H1 (cell line): Measurements from ENCODE around the gene TUBB2B. TPM values are rescaled to one million over a fixed set of nuclear protein-coding genes. Genes with fewer than 3 reads are reported as not detected.
A peak's percentile ranks its signal among the peaks of the same experiment; 100 is the strongest.

Experiments used
- CTCF ChIA-PET: fragments of 300-600 bp; sonication (Branson Sonifier 250); formaldehyde crosslinking; loops from one replicate; lab custom pipeline; 2021; ENCODE audit not compliant: partially characterized antibody; lab: Charles Lee
- POLR2A ChIA-PET: fragments of 300-600 bp; sonication (Branson Sonifier 250); formaldehyde crosslinking; loops from one replicate; lab custom pipeline; 2021; ENCODE audit warnings: inconsistent platforms; ENCODE audit not compliant: partially characterized antibody; lab: Charles Lee
- DNase-seq, 2 experiments: peaks; one replicate each; pipeline versions ENCODE4 v3.0.0 to v3.0.0-alpha.2; 2010 to 2022; ENCODE audit warnings: low spot score in 2 of 2, low read depth in 1 of 2, mixed read lengths in 1 of 2
- FAIRE-seq: peaks from 2 replicates; lab custom pipeline; 2011; peaks lifted over from hg19 to GRCh38; lab: Jason Lieb, UNC
- H2AFZ ChIP-seq: 2 replicates; pipeline ENCODE4 v1.8.1; 2012; ENCODE audit warnings: low read length, inconsistent platforms
- H2AK5ac ChIP-seq: 2 replicates; pipeline ENCODE4 v1.6.1; 2013; ENCODE audit warnings: low read depth, low read length
- H2BK120ac ChIP-seq: replicated peaks from 2 replicates; pipeline ENCODE3; 2013; ENCODE audit warnings: low read depth, low read length, inconsistent platforms
- H2BK12ac ChIP-seq: 2 replicates; pipeline ENCODE4 v1.6.1; 2013; ENCODE audit warnings: low read depth, low read length
- H2BK15ac ChIP-seq: 2 replicates; pipeline ENCODE4 v1.6.1; 2013; ENCODE audit warnings: low read length
- H2BK20ac ChIP-seq: 2 replicates; pipeline ENCODE4 v1.6.1; 2013; ENCODE audit warnings: low read length
- H2BK5ac ChIP-seq: 2 replicates; pipeline ENCODE4 v1.6.1; 2013; ENCODE audit warnings: low read depth, low read length
- H3K14ac ChIP-seq: 2 replicates; pipeline ENCODE4 v1.6.1; 2013; ENCODE audit warnings: inconsistent platforms; ENCODE audit not compliant: insufficient read length
- H3K18ac ChIP-seq: 2 replicates; pipeline ENCODE4 v1.6.1; 2013; ENCODE audit warnings: low read length; ENCODE audit errors: extremely low read depth
- H3K23ac ChIP-seq: 2 replicates; pipeline ENCODE4 v1.6.1; 2013; ENCODE audit warnings: inconsistent platforms; ENCODE audit not compliant: insufficient read length
- H3K23me2 ChIP-seq: 2 replicates; pipeline ENCODE4 v1.6.1; 2013; ENCODE audit warnings: low read depth, low read length
- H3K27ac ChIP-seq: 2 replicates; pipeline ENCODE4 v1.6.1; 2011; ENCODE audit warnings: low read depth, low read length, inconsistent platforms
- H3K27me3 ChIP-seq, 4 experiments: replicated peaks in 1 of 4; 1 replicate in 1 of 4; 2 replicates in 3 of 4; pipeline versions ENCODE4 v1.6.1 to v1.8.1; 2011 to 2013; ENCODE audit warnings: low read length in 3 of 4, mild to moderate bottlenecking in 3 of 4, inconsistent platforms in 2 of 4, mixed read lengths in 2 of 4, moderate library complexity in 1 of 4; ENCODE audit not compliant: control insufficient read depth in 3 of 4, insufficient read depth in 3 of 4; ENCODE audit errors: extremely low read depth in 1 of 4
- H3K36me3 ChIP-seq, 4 experiments: 2 replicates each; pipeline versions ENCODE4 v1.6.1 to v1.8.1; 2011 to 2013; ENCODE audit warnings: mild to moderate bottlenecking in 4 of 4, low read length in 3 of 4, moderate library complexity in 2 of 4, control low read depth in 1 of 4, inconsistent platforms in 1 of 4; ENCODE audit not compliant: insufficient read depth in 4 of 4, control insufficient read depth in 2 of 4
- H3K4ac ChIP-seq: replicated peaks from 2 replicates; pipeline ENCODE3; 2013; ENCODE audit warnings: low read length, low read depth, mixed read lengths, inconsistent platforms; ENCODE audit not compliant: insufficient read length
- H3K4me1 ChIP-seq, 4 experiments: replicated peaks in 1 of 4; 1 replicate in 1 of 4; 2 replicates in 3 of 4; pipeline versions ENCODE4 v1.6.1 to v1.8.1; 2011 to 2013; ENCODE audit warnings: low read length in 3 of 4, inconsistent platforms in 2 of 4, mixed read lengths in 1 of 4; ENCODE audit not compliant: insufficient read depth in 4 of 4, control insufficient read depth in 3 of 4
- H3K4me2 ChIP-seq, 2 experiments: 2 replicates each; pipeline versions ENCODE4 v1.6.1 to v1.8.1; 2011 to 2013; ENCODE audit warnings: low read depth in 2 of 2, low read length in 2 of 2, control low read depth in 1 of 2, inconsistent platforms in 1 of 2, mild to moderate bottlenecking in 1 of 2; ENCODE audit not compliant: insufficient read depth in 1 of 2
- H3K4me3 ChIP-seq, 4 experiments: fragments of 200-600, 300-600 bp in 1 of 4; sonication (generic), shearing (Covaris generic), sonication (Bioruptor Twin) in 1 of 4; 2 replicates each; pipeline versions ENCODE4 v1.5.1 to v1.8.1; 2011 to 2016; ENCODE audit warnings: low read length in 4 of 4, low read depth in 3 of 4, control low read depth in 2 of 4, inconsistent platforms in 2 of 4, mild to moderate bottlenecking in 2 of 4, mixed read lengths in 1 of 4, moderate library complexity in 1 of 4; ENCODE audit not compliant: insufficient read depth in 2 of 4; ENCODE audit errors: extremely low read depth in 1 of 4
- H3K56ac ChIP-seq: replicated peaks from 2 replicates; pipeline ENCODE3; 2013; ENCODE audit warnings: low read depth, mild to moderate bottlenecking, mixed read lengths, low read length, inconsistent platforms; ENCODE audit not compliant: insufficient read length
- H3K79me1 ChIP-seq: 2 replicates; pipeline ENCODE4 v1.6.1; 2013; ENCODE audit warnings: low read depth, low read length, control low read depth
- H3K79me2 ChIP-seq, 2 experiments: 2 replicates each; pipeline versions ENCODE4 v1.6.1 to v1.8.1; 2012 to 2013; ENCODE audit warnings: low read length in 2 of 2, mild to moderate bottlenecking in 2 of 2, inconsistent platforms in 1 of 2; ENCODE audit not compliant: insufficient read depth in 2 of 2, control insufficient read depth in 1 of 2
- H3K9ac ChIP-seq, 4 experiments: replicated peaks in 1 of 4; 1 replicate in 1 of 4; 2 replicates in 3 of 4; pipeline versions ENCODE4 v1.6.1 to v1.8.1; 2011 to 2013; ENCODE audit warnings: low read depth in 3 of 4, low read length in 3 of 4, control low read depth in 2 of 4, mild to moderate bottlenecking in 2 of 4, moderate library complexity in 2 of 4, inconsistent platforms in 1 of 4; ENCODE audit errors: extremely low read depth in 1 of 4
- H3K9me3 ChIP-seq, 2 experiments: 2 replicates each; pipeline versions ENCODE4 v1.6.1 to v1.8.1; 2012 to 2013; ENCODE audit warnings: mild to moderate bottlenecking in 2 of 2, moderate library complexity in 2 of 2, control low read depth in 1 of 2, inconsistent platforms in 1 of 2, low read depth in 1 of 2, low read length in 1 of 2, mixed read lengths in 1 of 2; ENCODE audit not compliant: insufficient read depth in 2 of 2
- H4K20me1 ChIP-seq, 2 experiments: replicated peaks in 1 of 2; 2 replicates each; pipeline versions ENCODE3 to v1.8.1; 2011 to 2013; ENCODE audit warnings: inconsistent platforms in 2 of 2, low read length in 2 of 2, mild to moderate bottlenecking in 1 of 2; ENCODE audit not compliant: insufficient read depth in 2 of 2, control insufficient read depth in 1 of 2
- H4K5ac ChIP-seq: 2 replicates; pipeline ENCODE4 v1.6.1; 2013; ENCODE audit warnings: low read length, low read depth, mixed read lengths, inconsistent platforms; ENCODE audit not compliant: insufficient read length
- H4K8ac ChIP-seq: 2 replicates; pipeline ENCODE4 v1.8.0; 2013; ENCODE audit warnings: mild to moderate bottlenecking, moderate library complexity, low read length, inconsistent platforms; ENCODE audit not compliant: insufficient read depth; ENCODE audit errors: extremely low read depth
- H4K91ac ChIP-seq: replicated peaks from 2 replicates; pipeline ENCODE3; 2013; ENCODE audit warnings: low read length, mixed read lengths, inconsistent platforms; ENCODE audit not compliant: insufficient read length
- BACH1 ChIP-seq: IDR thresholded peaks from 2 replicates; pipeline ENCODE4 v1.6.1; 2012; ENCODE audit warnings: low read length, improper control_type of control experiment
- CREB1 ChIP-seq: IDR thresholded peaks from 2 replicates; pipeline ENCODE4 v1.6.1; 2012; ENCODE audit warnings: inconsistent platforms
- EZH2 ChIP-seq: fragments of 200-600 bp; sonication (generic); IDR thresholded peaks from 2 replicates; pipeline ENCODE4 v1.7.1; 2012; ENCODE audit warnings: low read depth, mild to moderate bottlenecking, moderate library complexity, low read length, inconsistent platforms; ENCODE audit not compliant: severe bottlenecking
- NANOG ChIP-seq: IDR thresholded peaks from 2 replicates; pipeline ENCODE4 v1.6.1; 2011; ENCODE audit warnings: low read length, low read depth, mild to moderate bottlenecking, inconsistent platforms; ENCODE audit not compliant: insufficient read depth, poor library complexity, severe bottlenecking
- RNF2 ChIP-seq: fragments of 200-900, 300-1000 bp; sonication (generic); IDR thresholded peaks from 2 replicates; pipeline ENCODE4 v1.7.1; 2016; ENCODE audit warnings: borderline replicate concordance, low read depth, mild to moderate bottlenecking, antibody characterized with exemption, low read length; ENCODE audit not compliant: poor library complexity, severe bottlenecking; ENCODE audit errors: missing control alignments
- SP2 ChIP-seq: IDR thresholded peaks from 2 replicates; pipeline ENCODE4 v1.6.1; 2012; ENCODE audit warnings: mild to moderate bottlenecking, low read length, inconsistent platforms
- SP4 ChIP-seq: IDR thresholded peaks from 2 replicates; pipeline ENCODE4 v1.6.1; 2012; ENCODE audit warnings: low read length, inconsistent platforms
- SRF ChIP-seq: IDR thresholded peaks from 2 replicates; pipeline ENCODE4 v1.6.1; 2011; ENCODE audit warnings: mild to moderate bottlenecking, low read depth, low read length, moderate library complexity
- TBP ChIP-seq: IDR thresholded peaks from 2 replicates; pipeline ENCODE4 v1.6.1; 2011; ENCODE audit warnings: low read depth, low read length, improper control_type of control experiment
- WGBS, 2 experiments: shearing (Covaris generic) in 1 of 2; methylation state at CpG; one replicate each; pipeline versions ENCODE4 v1.1.6 to v1.1.7; 2013 to 2015; ENCODE audit warnings: low lambda C conversion rate in 2 of 2, mixed read lengths in 2 of 2, inconsistent platforms in 1 of 2, low coverage in 1 of 2, missing lambda C conversion rate in 1 of 2; ENCODE audit not compliant: insufficient replicate concordance in 2 of 2, insufficient coverage in 1 of 2, insufficient read length in 1 of 2; ENCODE audit errors: extremely low coverage in 1 of 2, missing lambda C conversion rate in 1 of 2; 5-methylcytosine and 5-hydroxymethylcytosine counted together
- polyA plus RNA-seq, 7 experiments: library from polyadenylated mRNA; depleted of rRNA in 3 of 7; stranded (reverse) in 5 of 7; unstranded in 2 of 7; fragments of >200 nt in 5 of 7; fragments of 200-250 nt in 2 of 7; gene quantifications; 1 replicate in 5 of 7; 2 replicates in 1 of 7; 4 replicates in 1 of 7; pipeline versions ENCODE4 v1.2.1 to v1.2.3, GENCODE V29; 2011 to 2013; ENCODE audit warnings: missing spikeins in 2 of 7, mixed read lengths in 2 of 7
- total RNA-seq: library from RNA; stranded (reverse); fragmentation: NEBNext Ultra II Directional; extraction: Animal tissue kit (Norgen Biotek cat#: 25700); gene quantifications from 2 replicates; pipeline ENCODE4 v1.2.1, GENCODE V29; 2021
- TF ChIP-seq, protein P1 (sequence below): IDR thresholded peaks from 2 replicates; pipeline ENCODE4 v1.6.1; 2012; ENCODE audit warnings: inconsistent platforms
- TF ChIP-seq, protein P2 (sequence below), 3 experiments: IDR thresholded peaks; 1 replicate in 2 of 3; 2 replicates in 1 of 3; pipeline versions ENCODE4 v1.5.1 to v1.6.1; 2011; ENCODE audit warnings: low read length in 3 of 3, mild to moderate bottlenecking in 3 of 3, inconsistent platforms in 2 of 3, low read depth in 1 of 3, moderate library complexity in 1 of 3; ENCODE audit not compliant: insufficient read depth in 1 of 3; ENCODE audit errors: control extremely low read depth in 1 of 3

Gene TUBB2B
- total and polyA plus RNA-seq, 2 of the 8 experiments (the other 6 are each of a cell fraction or from before 2014, with no cell fraction given), result 612 to 722 TPM

DNA sequence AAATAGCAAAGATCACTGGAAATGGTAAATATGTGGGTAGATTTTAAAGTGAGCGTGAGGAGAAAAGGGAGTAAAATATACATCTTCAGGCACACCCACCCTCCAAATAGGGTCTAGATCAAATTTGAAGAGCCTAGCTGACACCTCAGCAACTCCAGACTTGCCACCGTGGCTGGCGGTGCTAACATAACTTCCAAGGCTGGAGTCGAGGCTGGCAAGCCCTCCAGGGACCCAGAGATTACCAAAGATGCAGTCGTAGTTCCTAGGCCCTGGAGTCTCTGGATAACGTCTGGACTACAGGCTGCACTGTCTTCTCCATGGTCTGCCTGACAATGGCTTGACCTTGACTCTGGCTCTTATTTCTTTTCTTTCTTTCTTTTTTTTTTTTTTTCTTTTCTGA lies 22.5 kb downstream of the TUBB2B start:
- WGBS, 2 experiments, result 91% methylated on average over 6 of the region's 6 CpGs; no CpG with 5 or more reads in 1 of the 2 experiments
- Histone ChIP-seq H4K20me1 (no peaks in the 10 kb centered on the region), H3K4me3 (no peak overlapping the region), H3K9ac (no peak overlapping the region), H3K4me1 (peaks cover 4 to 13% (median 5%) of the 10 kb centered on the region in 4 experiments; a peak in 6 of 7 replicates), H3K23me2 (no peaks in the 10 kb centered on the region), H2BK15ac (no peak overlapping the region), H3K36me3 (no peaks in the 10 kb centered on the region), H3K27ac (no peak overlapping the region), H4K8ac (0 out of 2 replicates have a peak overlapping the region, but pooled peaks have one; percentile 29), H4K91ac (no peak overlapping the region), H2BK120ac (no peak overlapping the region), H3K4ac (no peak overlapping the region), H2BK20ac (no peak overlapping the region), H4K5ac (no peak overlapping the region), H3K14ac (no peak overlapping the region), H3K18ac (no peak overlapping the region), H2AFZ (no peak overlapping the region), H3K4me2 (no peak overlapping the region), H3K27me3 (no peaks in the 10 kb centered on the region), H2BK5ac (no peak overlapping the region), H3K9me3 (no peaks in the 10 kb centered on the region), H2AK5ac (no peak overlapping the region), H2BK12ac (no peak overlapping the region), H3K56ac (no peak overlapping the region), H3K79me2 (no peaks in the 10 kb centered on the region), H3K79me1 (no peaks in the 10 kb centered on the region), H3K23ac (no peak overlapping the region)
- CTCF ChIA-PET, result interaction anchor here (1.3 to 3.7 kb wide), 2 partner anchors 34 to 36 kb away, joined by 3 to 12 read pairs; no protein-coding TSS in a partner anchor
- DNase-seq (no peak), FAIRE-seq (no peak)
- POLR2A ChIA-PET, result interaction anchor here (1.4 kb wide), 1 partner anchor 47 kb away, joined by 3 read pairs; the partner anchor contains the start of gene TUBB2A
- TF ChIP-seq, protein P1, sequence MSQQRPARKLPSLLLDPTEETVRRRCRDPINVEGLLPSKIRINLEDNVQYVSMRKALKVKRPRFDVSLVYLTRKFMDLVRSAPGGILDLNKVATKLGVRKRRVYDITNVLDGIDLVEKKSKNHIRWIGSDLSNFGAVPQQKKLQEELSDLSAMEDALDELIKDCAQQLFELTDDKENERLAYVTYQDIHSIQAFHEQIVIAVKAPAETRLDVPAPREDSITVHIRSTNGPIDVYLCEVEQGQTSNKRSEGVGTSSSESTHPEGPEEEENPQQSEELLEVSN, result no peak
- TF ChIP-seq TBP, result no peak
- no peak for TF ChIP-seq SP2
- no peak for TF ChIP-seq SP4
- TF ChIP-seq SRF, result no peak
- no peak for TF ChIP-seq CREB1
- no peak for TF ChIP-seq EZH2
- no peak for TF ChIP-seq NANOG
- no peak for TF ChIP-seq RNF2
- TF ChIP-seq, protein P2, sequence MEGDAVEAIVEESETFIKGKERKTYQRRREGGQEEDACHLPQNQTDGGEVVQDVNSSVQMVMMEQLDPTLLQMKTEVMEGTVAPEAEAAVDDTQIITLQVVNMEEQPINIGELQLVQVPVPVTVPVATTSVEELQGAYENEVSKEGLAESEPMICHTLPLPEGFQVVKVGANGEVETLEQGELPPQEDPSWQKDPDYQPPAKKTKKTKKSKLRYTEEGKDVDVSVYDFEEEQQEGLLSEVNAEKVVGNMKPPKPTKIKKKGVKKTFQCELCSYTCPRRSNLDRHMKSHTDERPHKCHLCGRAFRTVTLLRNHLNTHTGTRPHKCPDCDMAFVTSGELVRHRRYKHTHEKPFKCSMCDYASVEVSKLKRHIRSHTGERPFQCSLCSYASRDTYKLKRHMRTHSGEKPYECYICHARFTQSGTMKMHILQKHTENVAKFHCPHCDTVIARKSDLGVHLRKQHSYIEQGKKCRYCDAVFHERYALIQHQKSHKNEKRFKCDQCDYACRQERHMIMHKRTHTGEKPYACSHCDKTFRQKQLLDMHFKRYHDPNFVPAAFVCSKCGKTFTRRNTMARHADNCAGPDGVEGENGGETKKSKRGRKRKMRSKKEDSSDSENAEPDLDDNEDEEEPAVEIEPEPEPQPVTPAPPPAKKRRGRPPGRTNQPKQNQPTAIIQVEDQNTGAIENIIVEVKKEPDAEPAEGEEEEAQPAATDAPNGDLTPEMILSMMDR (IDR thresholded peaks at IDR 0.05; ENCODE audit: control extremely low read depth in 1 of 3, insufficient read depth in 1 of 3, low read depth in 1 of 3, low read length in 3 of 3), result no peak
- TF ChIP-seq BACH1, result no peak
